GM21576 (cell line): ENCODE results near the gene ZNF777.
"Not testable (repeated sequence)": the region's sequence is repeated elsewhere in the genome, so short reads cannot be mapped to it uniquely, and the experiment has no call there.

ENCODE experiments used
- ATAC-seq: cut with Tn5 transposase; IDR thresholded peaks from one replicate; pipeline ENCODE4 v1.9.1; 2021; ENCODE audit warnings: mild to moderate bottlenecking, moderate library complexity; ENCODE audit not compliant: unreplicated experiment

Gene ZNF777

GRCh38 chr7:149455175-149455950 is 5.5 kb downstream of the ZNF777 start:
- no peak for ATAC-seq

DNA sequence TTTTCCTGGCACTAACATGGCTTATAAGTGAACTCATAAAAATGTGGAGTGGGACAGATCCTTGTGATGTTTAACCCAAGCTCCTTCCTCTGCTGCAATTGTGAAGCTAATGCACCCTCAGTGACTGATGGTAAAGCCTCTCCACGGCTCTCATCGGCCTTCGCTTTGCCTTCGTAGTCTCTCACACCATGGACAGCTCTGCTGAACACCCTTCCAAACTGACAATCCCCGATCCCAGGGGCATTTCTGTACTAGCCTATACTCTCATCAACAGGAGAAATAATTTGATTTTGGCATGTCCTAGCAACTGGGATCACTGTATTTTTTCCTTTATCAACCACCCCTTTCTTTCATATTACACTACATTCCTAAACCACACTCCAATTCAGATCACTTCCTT is 6.1 kb downstream of the ZNF777 start:
- no peak for ATAC-seq

DNA sequence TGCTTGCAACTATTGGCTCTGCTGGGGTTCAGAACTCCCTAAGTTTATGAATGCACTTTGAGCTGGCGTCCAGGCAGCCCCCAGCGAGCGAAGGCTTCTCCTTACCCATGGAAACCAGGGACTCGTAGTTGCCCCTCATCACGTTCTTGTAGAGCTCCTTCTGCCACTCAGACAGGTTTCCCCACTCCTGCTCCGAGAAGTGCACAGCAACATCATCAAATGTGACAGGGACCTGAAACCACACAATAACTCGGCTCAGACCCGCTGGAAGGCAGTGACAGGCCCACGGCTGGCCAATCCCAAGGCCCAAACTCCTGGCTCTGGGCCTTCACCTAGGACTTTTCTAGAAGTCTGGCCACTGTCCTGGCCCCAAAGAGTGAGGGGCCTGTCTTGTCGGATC is 6.9 kb downstream of the ZNF777 start:
- ATAC-seq: no peak

GRCh38 chr7:149450821-149451220 is 10.0 kb downstream of the ZNF777 start:
- ATAC-seq: no peak

DNA sequence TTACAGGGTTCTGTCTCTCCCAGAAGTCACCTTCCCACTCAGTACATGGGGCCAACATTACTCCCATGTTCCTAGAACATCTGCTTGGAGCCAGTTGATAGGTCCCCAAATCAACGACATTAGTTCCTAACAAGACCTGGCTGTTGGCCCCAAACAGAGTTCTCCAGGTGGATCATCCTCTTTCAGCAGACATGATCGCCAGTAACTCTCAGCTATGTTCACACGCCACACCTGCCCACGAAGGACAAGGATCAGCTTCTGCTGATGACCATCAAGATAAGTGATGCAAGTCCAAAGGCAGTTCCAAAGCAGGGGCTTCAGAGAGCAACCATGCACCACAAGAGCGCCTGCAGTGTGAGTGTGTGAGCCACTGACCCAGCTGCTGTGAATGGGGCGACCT is 11.0 kb downstream of the ZNF777 start:
- ATAC-seq: no peak

GRCh38 chr7:149448961-149449360 is 11.9 kb downstream of the ZNF777 start:
- ATAC-seq: no peak

- ATAC-seq: not testable (repeated sequence)
Observed at GRCh38 chr7:149446026-149446425, 14.8 kb downstream of the ZNF777 start.

DNA sequence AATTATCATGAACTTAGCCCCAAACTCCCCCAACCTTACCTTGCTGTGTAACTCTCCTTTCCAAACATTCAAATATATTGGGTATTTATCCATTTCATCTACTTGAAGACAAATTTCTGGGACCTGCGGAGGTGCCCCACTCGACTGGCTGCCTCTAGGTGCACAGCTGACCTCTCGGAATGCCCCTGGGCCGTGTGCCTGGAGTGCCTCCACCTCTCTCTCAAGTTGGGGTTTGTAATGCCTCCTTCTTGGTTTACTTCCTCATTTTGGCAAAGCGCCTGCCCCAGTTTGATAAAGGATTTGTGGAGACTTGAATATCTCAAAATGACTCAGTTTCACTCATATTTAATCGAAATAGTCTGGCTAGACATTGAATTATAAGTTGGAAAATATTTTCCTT is 16.6 kb downstream of the ZNF777 start:
- no peak for ATAC-seq

DNA sequence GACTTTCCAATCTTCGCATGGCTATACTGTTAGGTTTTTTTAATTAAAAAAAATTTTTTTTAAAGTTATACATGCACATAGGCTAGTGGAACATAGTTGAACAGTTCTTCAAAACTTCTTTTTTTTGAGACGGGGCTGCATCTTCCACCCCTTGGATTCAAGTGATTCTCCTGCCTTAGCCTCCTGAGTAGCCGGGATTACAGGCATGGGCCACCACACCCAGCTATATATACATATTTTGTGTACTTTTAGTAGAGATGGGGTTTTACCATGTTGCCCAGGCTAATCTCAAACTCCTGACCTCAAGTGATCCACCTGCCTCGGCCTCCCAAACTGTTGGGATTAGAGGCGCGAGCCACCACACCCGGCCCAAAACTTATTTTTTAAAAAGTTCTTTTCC is 17.3 kb downstream of the ZNF777 start:
- ATAC-seq: no peak

DNA sequence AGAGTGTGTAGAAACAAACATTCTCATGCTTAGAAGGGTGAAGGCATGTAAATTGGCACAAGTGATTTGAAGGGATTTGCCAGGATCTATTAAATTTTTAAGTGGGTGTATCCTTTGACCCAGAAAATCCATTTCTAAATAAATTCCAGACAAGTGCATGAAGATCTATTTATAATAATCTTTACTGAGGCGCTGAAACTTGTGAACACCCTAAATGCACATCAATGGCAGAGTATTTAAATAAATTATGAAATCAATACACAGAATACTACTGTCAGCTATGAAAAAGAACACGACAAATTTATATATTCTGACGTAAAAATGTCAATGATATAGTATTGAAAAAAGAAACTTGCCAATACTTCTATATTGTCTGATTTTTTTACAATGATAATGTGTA is 17.9 kb downstream of the ZNF777 start:
- ATAC-seq: no peak

DNA sequence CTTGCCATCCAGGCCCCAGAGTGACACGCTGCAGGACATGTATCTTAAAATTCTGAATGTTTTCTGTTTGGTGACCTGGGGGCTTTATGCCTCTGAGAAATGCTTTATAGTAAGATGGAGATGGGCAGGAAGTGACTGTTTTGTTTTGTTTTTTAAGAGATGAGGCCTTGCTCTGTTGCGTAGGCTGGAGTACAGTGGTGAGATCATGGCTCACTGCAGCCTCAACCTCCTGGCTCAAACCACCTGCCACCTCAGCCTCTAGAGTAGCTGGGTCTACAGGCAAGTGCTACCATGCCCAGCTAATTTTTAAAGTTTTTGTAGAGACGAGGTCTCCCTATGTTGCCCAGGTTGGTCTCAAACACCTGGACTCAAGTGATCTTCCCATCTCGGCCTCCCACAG is 20.6 kb downstream of the ZNF777 start:
- ATAC-seq: no peak

DNA sequence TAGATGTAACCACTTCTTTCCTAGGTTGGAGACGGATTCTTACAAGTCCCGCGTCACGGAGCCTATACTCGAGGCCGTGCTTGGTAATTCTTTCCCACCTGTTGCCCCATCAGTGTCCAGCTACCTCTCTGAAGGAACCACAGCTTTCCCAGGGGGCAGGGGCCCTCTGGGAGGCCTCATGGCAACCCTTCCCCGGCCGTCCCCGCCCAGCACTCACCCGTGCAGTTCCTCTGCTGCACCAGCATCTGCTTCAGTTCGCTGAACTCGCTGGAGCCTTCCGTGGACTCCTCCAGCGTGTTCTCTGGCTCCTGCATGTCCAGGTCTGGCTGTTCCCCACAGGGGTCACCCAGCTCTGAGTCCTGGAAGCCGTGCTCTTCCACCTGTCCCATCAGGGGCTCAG is 24.5 kb downstream of the ZNF777 start:
- ATAC-seq: no peak

- ATAC-seq: no peak
Observed at GRCh38 chr7:149433124-149433523, 27.7 kb downstream of the ZNF777 start.

GRCh38 chr7:149432121-149432691 is 28.7 kb downstream of the ZNF777 start:
- ATAC-seq: no peak

- no peak for ATAC-seq
Observed at GRCh38 chr7:149431486-149432120, 29.3 kb downstream of the ZNF777 start.

- ATAC-seq: no peak
Observed at GRCh38 chr7:149430192-149430591, 30.7 kb downstream of the ZNF777 start.

GRCh38 chr7:149427893-149428292 is 33.0 kb downstream of the ZNF777 start:
- ATAC-seq: no peak

- ATAC-seq: no peak
Observed at GRCh38 chr7:149427096-149427680, 33.7 kb downstream of the ZNF777 start.

GRCh38 chr7:149423449-149424110 is 37.3 kb downstream of the ZNF777 start:
- no peak for ATAC-seq

GRCh38 chr7:149422914-149423301 is 38.0 kb downstream of the ZNF777 start:
- ATAC-seq: no peak

DNA sequence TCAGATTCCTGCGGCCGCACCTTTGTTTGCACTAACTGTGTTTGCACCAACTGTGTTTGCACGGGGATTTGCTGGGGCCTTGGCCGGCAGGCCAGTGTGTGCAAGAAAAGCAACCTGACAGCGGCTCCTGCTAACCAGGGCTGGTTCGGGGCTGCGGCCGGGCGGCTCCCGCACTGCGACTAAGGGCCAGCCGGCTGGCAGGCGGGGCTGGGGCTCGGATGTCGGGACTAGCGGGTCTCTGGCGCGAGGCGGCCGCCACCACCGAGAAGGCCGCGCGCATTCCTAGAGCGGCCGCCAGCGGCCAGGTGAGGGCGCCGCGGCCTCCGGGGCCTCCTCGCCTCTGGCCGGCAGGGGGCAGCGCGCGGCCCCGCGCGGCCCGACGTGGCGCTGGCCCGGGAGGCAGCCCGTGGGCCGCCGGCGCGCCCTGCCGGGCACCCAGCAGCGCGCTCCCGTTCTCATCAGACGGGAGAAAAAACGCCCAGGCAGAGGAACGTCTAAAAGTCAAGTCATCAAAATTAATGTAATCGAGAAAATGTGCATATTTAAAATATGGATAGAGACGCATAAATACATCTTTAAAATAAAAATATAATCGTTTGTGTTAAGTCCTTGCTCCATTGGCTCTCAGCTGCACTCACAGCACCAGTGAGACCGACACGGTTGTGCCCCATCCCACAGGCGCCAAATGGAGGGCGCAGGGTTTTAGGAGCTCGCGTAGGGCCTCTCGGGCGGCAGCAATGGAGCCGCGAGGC is 38.5 kb downstream of the ZNF777 start:
- ATAC-seq: peak; percentile 95
